Neural progenitor cell (in vitro differentiated cells): ENCODE measurements around the gene AFG1L. TPM values are rescaled to one million over a fixed set of nuclear protein-coding genes. Genes with fewer than 3 reads are reported as not detected.

ENCODE experiments used
- DNase-seq: peaks from one replicate; pipeline ENCODE4 v3.0.0-alpha.2; 2016; ENCODE audit warnings: low spot score
- H2AFZ ChIP-seq: fragments of 200-600 bp; sonication (generic); replicated peaks from 2 replicates; pipeline ENCODE4 v1.6.1; 2016; ENCODE audit warnings: antibody characterized with exemption
- H3F3A ChIP-seq: fragments of 200-600 bp; sonication (generic); 2 replicates; pipeline ENCODE4 v1.6.1; 2016; ENCODE audit warnings: antibody characterized with exemption, low read depth
- H3K27ac ChIP-seq: fragments of 200-600 bp; sonication (generic); 2 replicates; pipeline ENCODE4 v1.5.1; 2016; ENCODE audit warnings: mild to moderate bottlenecking
- H3K27me3 ChIP-seq: fragments of 200-600 bp; sonication (generic); 2 replicates; pipeline ENCODE4 v1.6.1; 2016; ENCODE audit warnings: mild to moderate bottlenecking, moderate library complexity
- H3K36me3 ChIP-seq: fragments of 200-600 bp; sonication (generic); 2 replicates; pipeline ENCODE4 v1.5.1; 2016
- H3K4me1 ChIP-seq: fragments of 200-600 bp; sonication (generic); 2 replicates; pipeline ENCODE4 v1.6.1; 2016; ENCODE audit warnings: mixed run types
- H3K4me2 ChIP-seq: fragments of 200-600 bp; sonication (generic); 2 replicates; pipeline ENCODE4 v1.6.1; 2016
- H3K4me3 ChIP-seq: fragments of 200-600 bp; sonication (generic); 2 replicates; pipeline ENCODE4 v1.5.1; 2016
- H3K79me2 ChIP-seq: fragments of 200-600 bp; sonication (generic); 2 replicates; pipeline ENCODE4 v1.6.1; 2016; ENCODE audit warnings: low read depth
- H3K9ac ChIP-seq: fragments of 200-600 bp; sonication (generic); 2 replicates; pipeline ENCODE4 v1.6.1; 2016
- H3K9me3 ChIP-seq: fragments of 200-600 bp; sonication (generic); 2 replicates; pipeline ENCODE4 v1.5.1; 2016; ENCODE audit warnings: low read depth
- H4K20me1 ChIP-seq: fragments of 200-600 bp; sonication (generic); 2 replicates; pipeline ENCODE4 v1.6.1; 2016; ENCODE audit warnings: low read depth
- H3K27ac Mint-ChIP-seq: 3 replicates; pipeline ENCODE4 v1.8.0; 2021; ENCODE audit warnings: mixed read lengths
- H3K27me3 Mint-ChIP-seq: 2 replicates; pipeline ENCODE4 v1.8.0; 2022; ENCODE audit warnings: low read depth, mild to moderate bottlenecking, inconsistent platforms, moderate library complexity, mixed read lengths; ENCODE audit not compliant: insufficient read depth
- H3K36me3 Mint-ChIP-seq: 3 replicates; pipeline ENCODE4 v1.8.0; 2021; ENCODE audit warnings: mixed read lengths
- H3K4me1 Mint-ChIP-seq: 3 replicates; pipeline ENCODE4 v1.8.0; 2021; ENCODE audit warnings: mixed read lengths
- H3K4me3 Mint-ChIP-seq: 3 replicates; pipeline ENCODE4 v1.8.0; 2021; ENCODE audit warnings: mild to moderate bottlenecking, moderate library complexity, mixed read lengths
- H3K9me3 Mint-ChIP-seq: 3 replicates; pipeline ENCODE4 v1.8.0; 2020; ENCODE audit warnings: mixed read lengths
- CTCF ChIP-seq: fragments of 200-600 bp; sonication (generic); IDR thresholded peaks from 2 replicates; pipeline ENCODE4 v1.5.1; 2017; ENCODE audit warnings: antibody characterized with exemption, mild to moderate bottlenecking
- EZH2 ChIP-seq: fragments of 200-600 bp; sonication (generic); IDR thresholded peaks from 2 replicates; pipeline ENCODE4 v1.6.1; 2017; ENCODE audit warnings: antibody characterized with exemption, mild to moderate bottlenecking, moderate library complexity
- EZH2phosphoT487 ChIP-seq: fragments of 200-600 bp; sonication (generic); IDR thresholded peaks from 2 replicates; pipeline ENCODE4 v1.6.1; 2017; ENCODE audit warnings: antibody characterized with exemption
- total RNA-seq: library from RNA; depleted of rRNA; stranded (reverse); fragments of >200 nt; gene quantifications from 2 replicates; pipeline ENCODE4 v1.2.3, GENCODE V29; 2015; ENCODE audit warnings: low replicate concordance

AFG1L gene
- total RNA-seq, 1 donor from 2014 or later, result 8.3 TPM

GRCh38 chr6:108482559-108482958 lies 187.7 kb downstream of the AFG1L start:
- H2AFZ ChIP-seq, result no peak overlapping the region
- no peak for DNase-seq
- no peak overlapping the region for H3K4me3 ChIP-seq
- no peaks in the 10 kb centered on the region for H4K20me1 ChIP-seq
- no peaks in the 10 kb centered on the region for H3K36me3 ChIP-seq
- no peaks in the 10 kb centered on the region for H3K4me1 ChIP-seq
- Mint-ChIP-seq H3K9me3 (peaks cover 2% of the 10 kb centered on the region), H3K4me1 (no peaks in the 10 kb centered on the region), H3K27me3 (no peaks in the 10 kb centered on the region), H3K4me3 (no peak overlapping the region), H3K36me3 (peaks cover 9% of the 10 kb centered on the region), H3K27ac (no peak overlapping the region)
- no peaks in the 10 kb centered on the region for H3K27me3 ChIP-seq
- H3F3A ChIP-seq, result no peaks in the 10 kb centered on the region
- no peak overlapping the region for H3K9ac ChIP-seq
- no peaks in the 10 kb centered on the region for H3K79me2 ChIP-seq
- no peak overlapping the region for H3K27ac ChIP-seq
- no peak overlapping the region for H3K4me2 ChIP-seq
- TF ChIP-seq EZH2, result no peak
- no peak for TF ChIP-seq EZH2phosphoT487
- no peak for TF ChIP-seq CTCF
- H3K9me3 ChIP-seq, result no peaks in the 10 kb centered on the region

- no peak overlapping the region for H3K4me3 Mint-ChIP-seq
- Histone ChIP-seq H3K27me3 (no peaks in the 10 kb centered on the region), H3K4me2 (no peak overlapping the region), H3K4me1 (no peaks in the 10 kb centered on the region), H3K79me2 (no peaks in the 10 kb centered on the region), H3F3A (no peaks in the 10 kb centered on the region), H3K9ac (no peak overlapping the region), H4K20me1 (no peaks in the 10 kb centered on the region), H3K36me3 (no peaks in the 10 kb centered on the region), H3K4me3 (no peak overlapping the region), H3K27ac (no peak overlapping the region), H2AFZ (no peak overlapping the region), H3K9me3 (no peaks in the 10 kb centered on the region)
- DNase-seq, result no peak
- H3K9me3 Mint-ChIP-seq, result peaks cover 2% of the 10 kb centered on the region
- H3K36me3 Mint-ChIP-seq, result peaks cover 7% of the 10 kb centered on the region
- no peak for TF ChIP-seq EZH2
- no peak for TF ChIP-seq CTCF
- no peak for TF ChIP-seq EZH2phosphoT487
- H3K27me3 Mint-ChIP-seq, result no peaks in the 10 kb centered on the region
- H3K27ac Mint-ChIP-seq, result no peak overlapping the region
- H3K4me1 Mint-ChIP-seq, result no peaks in the 10 kb centered on the region
These were observed 189.2 kb downstream of the AFG1L start for GRCh38 chr6:108484016-108484415.

GRCh38 chr6:108489699-108490098 lies 194.8 kb downstream of the AFG1L start:
- Histone ChIP-seq H4K20me1 (no peaks in the 10 kb centered on the region), H3K79me2 (no peaks in the 10 kb centered on the region), H3K9me3 (no peaks in the 10 kb centered on the region), H3K27me3 (no peaks in the 10 kb centered on the region), H3K4me3 (no peak overlapping the region), H3K4me2 (no peak overlapping the region), H3F3A (no peaks in the 10 kb centered on the region), H3K36me3 (no peaks in the 10 kb centered on the region), H2AFZ (no peak overlapping the region), H3K9ac (no peak overlapping the region), H3K27ac (no peak overlapping the region), H3K4me1 (no peaks in the 10 kb centered on the region)
- Mint-ChIP-seq H3K4me3 (no peak overlapping the region), H3K4me1 (no peaks in the 10 kb centered on the region), H3K36me3 (no peaks in the 10 kb centered on the region), H3K9me3 (no peaks in the 10 kb centered on the region), H3K27me3 (no peaks in the 10 kb centered on the region), H3K27ac (no peak overlapping the region)
- DNase-seq, result no peak
- TF ChIP-seq CTCF (no peak), EZH2 (no peak), EZH2phosphoT487 (no peak)
